Transverse colon (tissue), 4 donors: ENCODE data around the gene ESF1.

Source experiments
- CTCF ChIP-seq, 5 experiments: fragments of 200-600 bp in 3 of 5; fragments of 450-650 bp in 2 of 5; sonication (generic) in 3 of 5; IDR thresholded peaks; 1 replicate in 2 of 5; 2 replicates in 3 of 5; pipeline ENCODE4 v1.5.1; 2016 to 2017; ENCODE audit warnings: antibody characterized with exemption in 5 of 5, inconsistent platforms in 3 of 5, mild to moderate bottlenecking in 2 of 5, moderate library complexity in 1 of 5
- POLR2A ChIP-seq: fragments of 450-650 bp; IDR thresholded peaks from one replicate; pipeline ENCODE4 v1.6.1; 2016; ENCODE audit warnings: antibody characterized with exemption, mild to moderate bottlenecking, moderate library complexity
- POLR2AphosphoS5 ChIP-seq, 3 donors: sonication (generic); formaldehyde crosslinking; IDR thresholded peaks; one replicate each; pipeline ENCODE4 v1.6.1; 2016; ENCODE audit warnings: antibody characterized with exemption in 3 of 3

GRCh38 chr20:13799040-13799439, 14.3 kb upstream of the ESF1 start:
- TF ChIP-seq CTCF (IDR thresholded peaks at IDR 0.05) (no peak), POLR2A (no peak), POLR2AphosphoS5 (IDR thresholded peaks at IDR 0.05) (no peak)
